D721Med (cell line): ENCODE data around the gene MSI2.
A peak's percentile ranks its signal among the peaks of the same experiment; 100 is the strongest.

Experiments
- DNase-seq: peaks from one replicate; pipeline ENCODE4 v3.0.0; 2011; ENCODE audit warnings: low spot score; ENCODE audit not compliant: insufficient read length
- FAIRE-seq: peaks from 2 replicates; lab custom pipeline; 2011; peaks lifted over from hg19 to GRCh38; lab: Jason Lieb, UNC
- CTCF ChIP-seq: IDR thresholded peaks from 2 replicates; pipeline ENCODE4 v1.5.1; 2012; ENCODE audit warnings: mild to moderate bottlenecking, control low read depth; ENCODE audit not compliant: insufficient read depth; ENCODE audit errors: missing control alignments

MSI2 gene

GRCh38 chr17:57455063-57455914 is 199.0 kb downstream of the MSI2 start:
- no peak for FAIRE-seq
- no peak for DNase-seq
- TF ChIP-seq CTCF, result no peak

DNA sequence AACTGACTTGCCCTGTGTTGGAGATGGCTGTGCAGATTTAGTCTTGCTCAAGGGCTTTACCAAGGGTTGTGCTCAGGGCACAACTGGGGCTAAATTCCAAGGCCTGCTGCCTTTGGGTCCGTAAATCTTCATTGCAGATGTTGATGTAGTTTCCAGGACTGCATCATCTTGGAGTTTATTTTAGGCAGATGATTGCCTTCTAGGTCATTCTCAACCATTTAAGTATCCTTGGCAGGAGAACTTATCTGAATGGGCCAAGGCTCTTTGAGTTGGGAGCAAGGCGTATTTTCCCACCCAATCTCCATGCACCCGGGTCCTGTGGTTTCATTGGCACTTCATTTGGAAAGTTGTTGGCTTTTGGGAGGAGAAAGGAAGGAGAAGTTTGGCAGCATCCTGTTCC is 200.3 kb downstream of the MSI2 start:
- DNase-seq, result no peak
- no peak for TF ChIP-seq CTCF
- FAIRE-seq, result no peak

GRCh38 chr17:57457188-57457587 is 200.9 kb downstream of the MSI2 start:
- no peak for DNase-seq
- no peak for TF ChIP-seq CTCF
- no peak for FAIRE-seq

DNA sequence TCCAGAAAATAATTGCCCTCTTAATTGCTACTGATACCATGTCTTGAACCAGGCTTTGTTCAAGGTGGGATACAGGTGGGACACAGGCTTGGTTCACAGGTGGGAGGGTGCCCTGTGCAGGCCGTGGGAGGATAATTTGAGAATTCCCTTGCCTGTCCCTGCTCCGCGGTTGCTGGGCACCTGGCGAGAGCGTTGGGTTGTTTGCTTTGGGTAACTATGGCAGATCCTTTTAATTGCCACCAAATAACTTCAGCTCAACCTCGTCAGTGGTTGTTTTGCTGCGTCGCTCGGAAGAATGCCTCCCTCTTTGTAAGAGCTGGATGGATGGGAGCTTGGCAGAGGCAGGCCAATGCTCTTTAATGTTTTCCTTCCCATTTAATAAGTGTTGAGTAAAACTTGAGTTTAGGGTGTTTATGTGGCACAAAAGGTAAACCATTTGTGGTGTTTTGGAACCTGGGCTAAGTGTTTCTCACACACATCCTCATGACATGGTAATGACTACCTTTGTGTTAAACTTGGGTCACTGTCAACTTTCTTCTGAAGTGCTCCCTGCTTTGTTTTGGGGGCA is 202.5 kb downstream of the MSI2 start:
- FAIRE-seq (no peak), DNase-seq (no peak)
- no peak for TF ChIP-seq CTCF

DNA sequence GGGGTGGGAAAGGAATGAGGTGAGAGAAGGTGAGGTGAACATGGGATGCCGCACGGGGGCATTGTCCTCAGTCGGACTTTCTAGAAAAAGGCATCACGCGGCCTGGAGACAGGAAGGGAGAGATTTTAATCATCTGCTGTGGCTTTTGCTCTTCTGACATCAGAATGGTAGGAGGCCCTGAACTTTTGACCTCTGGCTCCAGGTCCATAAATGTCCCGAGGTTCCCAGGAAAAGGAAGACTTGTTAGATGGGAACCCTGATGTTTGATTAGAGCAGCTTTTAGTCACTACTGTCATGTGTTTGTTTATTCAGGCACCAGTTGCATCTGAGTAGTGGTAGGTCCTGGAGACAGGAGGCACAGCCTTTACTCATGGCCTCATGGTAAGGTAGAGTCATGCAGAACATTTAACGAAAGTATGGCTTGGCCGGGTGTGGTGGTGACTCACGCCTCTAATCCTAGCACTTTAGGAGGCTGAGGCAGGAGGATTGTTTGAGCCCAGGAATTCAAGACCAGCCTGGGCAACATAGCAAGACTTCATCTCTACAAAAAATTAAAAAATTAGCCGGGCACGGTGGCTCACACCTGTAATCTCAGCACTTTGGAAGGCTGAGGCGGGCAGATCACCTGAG is 203.1 kb downstream of the MSI2 start:
- no peak for DNase-seq
- no peak for TF ChIP-seq CTCF
- FAIRE-seq, result no peak

DNA sequence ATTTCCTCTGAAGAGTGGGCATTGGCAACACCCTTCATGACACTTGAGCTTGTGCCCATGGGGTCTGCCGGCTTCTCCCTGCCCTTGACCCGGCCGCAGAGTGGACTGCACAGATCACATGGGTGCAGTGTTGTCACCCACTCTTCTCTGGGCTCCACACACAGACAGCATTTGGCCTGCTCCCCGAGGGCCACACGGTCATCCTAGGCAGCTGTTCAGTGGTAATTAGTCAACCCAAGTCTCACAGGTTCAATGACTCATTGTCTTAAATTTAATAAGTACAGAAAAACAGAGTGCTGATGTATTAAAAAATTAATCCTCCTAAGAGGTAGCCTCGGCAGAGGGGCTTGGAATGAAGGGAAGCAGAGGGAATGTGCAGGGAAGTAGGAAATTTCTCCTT is 204.8 kb downstream of the MSI2 start:
- no peak for FAIRE-seq
- peak; percentile 74 for DNase-seq
- TF ChIP-seq CTCF, result no peak
